ENCODE data around the gene RNF222. TPM values are rescaled to one million over a fixed set of nuclear protein-coding genes. Genes with fewer than 3 reads are reported as not detected.
"Not testable (repeated sequence)": the region's sequence is repeated elsewhere in the genome, so short reads cannot be mapped to it uniquely, and the experiment has no call there.

RNF222 gene
- total RNA-seq, 4 donors from 2014 or later, result 0.15 to 0.23 TPM; not detected in 2

DNA sequence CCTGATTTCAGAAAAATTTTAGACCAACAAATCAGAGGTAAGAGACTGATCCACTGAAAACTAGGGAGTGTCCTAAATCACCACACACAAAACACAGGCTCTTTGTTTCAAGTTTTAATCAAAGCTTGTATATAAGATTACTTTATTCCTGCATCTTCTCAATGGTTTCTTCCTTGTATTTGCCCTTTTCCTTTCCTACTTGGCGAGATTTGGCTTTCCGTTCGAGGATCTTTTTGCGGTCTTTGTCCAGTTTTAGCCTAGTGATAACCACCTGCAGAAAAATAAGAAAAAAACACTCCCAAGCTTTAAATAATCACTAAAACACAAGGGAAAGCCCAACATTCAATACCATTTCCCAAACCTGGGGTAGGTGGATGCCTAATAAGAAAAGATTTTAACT is 20.2 kb downstream of the RNF222 start:
- 92 to 96% methylated on average over 4 of the region's 4 CpGs for WGBS, 2 donors (ENCODE audit: low coverage in 1 of 2)
- Histone ChIP-seq H3K9me3 (no peaks in the 10 kb centered on the region), H3K27ac (peak overlapping the region in 3 of 4 donors; percentile 87 to 91 (median 89)), H3K27me3 (no peaks in the 10 kb centered on the region), H3K36me3 (peaks cover 0 to 50% of the 10 kb centered on the region in 2 donors), H3K4me1 (peaks cover 7 to 61% (median 33%) of the 10 kb centered on the region in 3 donors), H3K4me3 (no peak overlapping the region)
- TF ChIP-seq EP300 (IDR thresholded peaks at IDR 0.05) (no peak), POLR2AphosphoS5 (IDR thresholded peaks at IDR 0.05) (no peak)
- ATAC-seq, result no peak

DNA sequence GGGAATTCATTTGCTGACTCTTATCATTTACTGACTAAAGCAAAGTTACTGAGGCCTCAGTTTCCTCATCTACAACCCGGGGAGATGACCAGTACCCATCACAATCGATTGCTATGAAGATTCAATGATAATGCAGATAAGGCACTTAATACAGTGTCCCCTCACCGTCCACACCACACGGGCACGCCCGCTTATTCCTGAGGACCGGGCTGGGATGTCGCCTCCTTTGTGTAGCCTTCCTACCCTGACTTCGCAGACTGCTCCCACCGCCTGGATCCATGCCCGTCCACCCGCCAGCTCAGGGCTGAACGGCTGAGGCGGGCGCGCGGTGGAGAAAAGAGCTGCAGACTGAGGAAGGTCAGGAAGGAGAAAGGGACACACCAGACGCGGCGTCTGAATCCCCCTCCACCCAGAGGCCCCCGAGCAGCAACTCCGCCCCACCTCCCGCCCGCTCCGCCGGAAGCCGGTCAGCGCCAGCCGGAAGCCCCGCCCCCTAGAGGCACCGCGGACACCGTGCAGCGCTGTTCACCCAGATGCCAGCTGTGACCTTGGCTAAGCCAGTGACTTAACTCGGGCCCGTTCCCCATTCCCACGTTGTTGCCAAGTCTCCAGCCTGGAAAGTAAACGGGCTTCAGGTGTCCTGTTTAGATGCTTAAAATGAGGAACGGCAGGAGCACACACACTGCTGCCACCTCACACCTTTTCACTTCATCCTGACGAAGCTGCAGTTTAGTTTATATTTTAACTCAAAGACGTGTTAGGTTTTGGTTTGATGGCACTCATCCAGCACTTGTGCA is 21.2 kb downstream of the RNF222 start, which contains the start of gene KRABD2:
Gene KRABD2 (minus strand): TSS at position 434 of the 797 bp plus-strand sequence.
- peak; percentile 97 for ATAC-seq
- peaks cover 4 to 57% (median 25%) of the 10 kb centered on the region in 3 donors for H3K4me1 ChIP-seq
- no peaks in the 10 kb centered on the region for H3K9me3 ChIP-seq
- 0% methylated on average over 2 to 4 of the region's 41 CpGs for WGBS, 2 donors (ENCODE audit: low coverage in 1 of 2)
- H3K27ac ChIP-seq, result peak within 1 kb of the TSS; percentile 36 to 91 (median 88)
- TF ChIP-seq, protein P1, sequence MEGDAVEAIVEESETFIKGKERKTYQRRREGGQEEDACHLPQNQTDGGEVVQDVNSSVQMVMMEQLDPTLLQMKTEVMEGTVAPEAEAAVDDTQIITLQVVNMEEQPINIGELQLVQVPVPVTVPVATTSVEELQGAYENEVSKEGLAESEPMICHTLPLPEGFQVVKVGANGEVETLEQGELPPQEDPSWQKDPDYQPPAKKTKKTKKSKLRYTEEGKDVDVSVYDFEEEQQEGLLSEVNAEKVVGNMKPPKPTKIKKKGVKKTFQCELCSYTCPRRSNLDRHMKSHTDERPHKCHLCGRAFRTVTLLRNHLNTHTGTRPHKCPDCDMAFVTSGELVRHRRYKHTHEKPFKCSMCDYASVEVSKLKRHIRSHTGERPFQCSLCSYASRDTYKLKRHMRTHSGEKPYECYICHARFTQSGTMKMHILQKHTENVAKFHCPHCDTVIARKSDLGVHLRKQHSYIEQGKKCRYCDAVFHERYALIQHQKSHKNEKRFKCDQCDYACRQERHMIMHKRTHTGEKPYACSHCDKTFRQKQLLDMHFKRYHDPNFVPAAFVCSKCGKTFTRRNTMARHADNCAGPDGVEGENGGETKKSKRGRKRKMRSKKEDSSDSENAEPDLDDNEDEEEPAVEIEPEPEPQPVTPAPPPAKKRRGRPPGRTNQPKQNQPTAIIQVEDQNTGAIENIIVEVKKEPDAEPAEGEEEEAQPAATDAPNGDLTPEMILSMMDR (IDR thresholded peaks at IDR 0.05), result peak; percentile 19 to 87 (median 55)
- TF ChIP-seq POLR2A (IDR thresholded peaks at IDR 0.05), result peak; percentile 66 to 72
- no peak for TF ChIP-seq EP300 (IDR thresholded peaks at IDR 0.05)
- peak; percentile 84 for TF ChIP-seq POLR2AphosphoS5 (IDR thresholded peaks at IDR 0.05)
- H3K36me3 ChIP-seq, result peaks cover 0 to 52% of the 10 kb centered on the region in 2 donors
- no peaks in the 10 kb centered on the region for H3K27me3 ChIP-seq
- peak within 1 kb of the TSS; percentile 56 to 69 for H3K4me3 ChIP-seq

DNA sequence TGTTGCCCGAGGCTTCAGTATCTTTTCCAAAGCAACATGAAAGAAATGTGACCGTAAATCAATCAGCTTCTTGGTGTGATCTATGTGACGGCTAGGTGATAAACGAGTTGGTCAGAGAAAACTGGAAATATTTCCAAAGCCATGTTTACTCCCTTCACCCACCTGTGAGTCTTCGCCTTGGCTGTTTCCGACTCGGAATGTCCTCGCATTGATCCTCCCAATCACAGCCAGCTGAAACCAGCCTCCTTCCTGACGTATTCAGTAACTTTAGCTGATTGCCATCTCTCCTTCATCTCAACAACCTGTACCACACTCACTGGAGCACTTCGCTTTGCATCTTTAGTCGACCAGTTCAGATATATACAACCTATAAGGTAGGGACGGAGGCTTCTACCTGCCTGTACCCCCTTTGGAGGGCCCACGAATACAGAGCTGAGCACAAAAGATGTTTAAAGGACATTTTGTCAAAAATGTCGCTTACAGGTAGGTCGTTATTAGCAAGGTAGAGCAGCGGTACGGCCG is 21.8 kb downstream of the RNF222 start:
- H3K4me3 ChIP-seq, result peak overlapping the region; percentile 56 to 69
- no peak for TF ChIP-seq POLR2AphosphoS5 (IDR thresholded peaks at IDR 0.05)
- H3K27ac ChIP-seq, result peak overlapping the region; percentile 36 to 91 (median 88)
- no peaks in the 10 kb centered on the region for H3K9me3 ChIP-seq
- no peak for ATAC-seq
- peaks cover 0 to 53% (median 18%) of the 10 kb centered on the region in 3 donors for H3K4me1 ChIP-seq
- peaks cover 0 to 51% of the 10 kb centered on the region in 2 donors for H3K36me3 ChIP-seq
- 2 to 5% methylated on average over 12 to 14 of the region's 18 CpGs for WGBS, 2 donors (ENCODE audit: low coverage in 1 of 2)
- no peaks in the 10 kb centered on the region for H3K27me3 ChIP-seq

DNA sequence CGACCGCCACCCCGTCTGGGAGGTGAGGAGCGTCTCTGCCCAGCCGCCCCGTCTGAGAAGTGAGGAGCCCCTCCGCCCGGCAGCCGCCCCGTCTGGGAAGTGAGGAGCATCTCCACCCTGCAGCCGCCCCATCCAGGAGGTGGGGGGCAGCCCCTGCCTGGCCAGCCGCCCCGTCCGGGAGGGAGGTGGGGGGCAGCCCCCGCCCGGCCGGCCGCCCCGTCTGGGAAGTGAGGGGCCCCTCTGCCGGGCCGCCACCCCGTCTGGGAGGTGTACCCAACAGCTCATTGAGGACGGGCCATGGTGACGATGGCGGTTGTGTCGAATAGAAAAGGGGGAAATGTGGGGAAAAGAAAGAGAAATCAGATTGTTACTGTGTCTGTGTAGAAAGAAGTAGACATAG is 23.8 kb downstream of the RNF222 start:
- H3K4me1 ChIP-seq, result peaks cover 0 to 35% (median 8%) of the 10 kb centered on the region in 3 donors
- not testable (repeated sequence) for H3K27me3 ChIP-seq, H3K27ac ChIP-seq, H3K4me3 ChIP-seq, H3K9me3 ChIP-seq, ATAC-seq
- WGBS, 2 donors (ENCODE audit: low coverage in 1 of 2), result 100% methylated on average over 3 of the region's 26 CpGs; no CpG with 5 or more reads in 1 of the 2 donors
- peaks cover 0 to 50% of the 10 kb centered on the region in 2 donors for H3K36me3 ChIP-seq

DNA sequence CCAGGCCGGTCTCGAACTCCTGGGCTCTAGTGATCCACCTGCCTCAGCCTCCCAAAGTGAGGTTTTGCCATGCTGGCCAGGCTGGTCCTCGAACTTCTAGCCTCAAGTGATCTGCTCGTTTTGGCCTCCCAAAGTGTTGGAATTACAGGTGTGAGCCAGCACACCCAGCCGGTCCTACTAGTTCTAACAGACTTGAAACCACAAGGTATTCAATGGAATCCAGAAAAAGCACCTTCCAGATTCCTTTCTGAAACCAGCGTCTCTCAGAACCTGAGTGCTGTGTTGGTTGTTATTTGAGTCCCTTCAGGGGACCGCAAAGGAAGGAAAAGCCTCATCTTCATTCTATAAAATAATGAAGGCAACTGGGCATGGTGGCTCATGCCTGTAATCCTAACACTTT is 25.2 kb downstream of the RNF222 start:
- no peak for ATAC-seq
- no peak overlapping the region for H3K27ac ChIP-seq
- peaks cover 0 to 30% (median 8%) of the 10 kb centered on the region in 3 donors for H3K4me1 ChIP-seq
- TF ChIP-seq, protein P1 (IDR thresholded peaks at IDR 0.05), result no peak
- TF ChIP-seq POLR2AphosphoS5 (IDR thresholded peaks at IDR 0.05) (no peak), POLR2A (IDR thresholded peaks at IDR 0.05) (no peak)
- H3K4me3 ChIP-seq, result no peak overlapping the region
- H3K27me3 ChIP-seq, result no peaks in the 10 kb centered on the region
- peaks cover 0 to 47% of the 10 kb centered on the region in 2 donors for H3K36me3 ChIP-seq
- 87 to 92% methylated on average over 4 to 7 of the region's 7 CpGs for WGBS, 2 donors (ENCODE audit: low coverage in 1 of 2)
- no peaks in the 10 kb centered on the region for H3K9me3 ChIP-seq

DNA sequence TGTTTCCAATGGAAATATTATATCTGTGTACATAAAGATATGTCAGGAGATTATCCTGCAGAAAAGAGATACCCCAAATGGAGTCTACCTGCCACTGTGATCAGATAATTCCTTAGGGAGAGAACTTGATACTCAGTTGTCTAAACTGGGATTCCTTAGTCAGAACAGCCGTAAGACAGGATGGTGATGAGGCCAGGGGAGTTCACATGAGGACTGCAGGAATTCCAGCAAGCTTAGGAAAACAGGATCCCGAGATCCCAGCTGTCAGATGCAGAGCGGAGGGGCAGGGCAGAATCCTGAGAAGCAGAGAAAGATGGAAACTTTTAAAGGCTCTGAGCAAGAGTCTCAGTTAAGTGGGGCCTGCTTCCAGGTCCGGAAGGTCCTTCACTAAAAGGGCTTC is 25.8 kb downstream of the RNF222 start:
- TF ChIP-seq POLR2A (IDR thresholded peaks at IDR 0.05) (no peak), POLR2AphosphoS5 (IDR thresholded peaks at IDR 0.05) (no peak), EP300 (IDR thresholded peaks at IDR 0.05) (no peak)
- no peaks in the 10 kb centered on the region for H3K27me3 ChIP-seq
- H3K36me3 ChIP-seq, result peaks cover 0 to 41% of the 10 kb centered on the region in 2 donors
- no peak for ATAC-seq
- 59 to 64% methylated on average over 3 to 4 of the region's 4 CpGs for WGBS, 2 donors (ENCODE audit: low coverage in 1 of 2)
- H3K9me3 ChIP-seq, result no peaks in the 10 kb centered on the region
- H3K4me1 ChIP-seq, result peaks cover 0 to 26% (median 4%) of the 10 kb centered on the region in 3 donors
- H3K27ac ChIP-seq, result peak overlapping the region in 1 of 4 donors; percentile 14
- H3K4me3 ChIP-seq, result no peak overlapping the region
